Measurements from ENCODE around the gene CPSF2.

- TF ChIP-seq REST (IDR thresholded peaks at IDR 0.05) (no peak), CTCF (IDR thresholded peaks at IDR 0.05; ENCODE audit: low read depth, low read length, missing input control) (no peak), TAF1 (conservative IDR thresholded peaks at IDR 0.05) (no peak)
These were observed 16.0 kb upstream of the CPSF2 start for GRCh38 chr14:92105893-92106142.
